HEK293 (cell line): ENCODE measurements around the gene IDI2.

Experiments used
- FEZF1 ChIP-seq: fragments of 450-650 bp; formaldehyde crosslinking; IDR thresholded peaks from 2 replicates; pipeline ENCODE4 v1.5.1; 2016; ENCODE audit warnings: missing biosample characterization, missing genetic modification characterization
- IKZF3 ChIP-seq: fragments of 450-650 bp; IDR thresholded peaks from 2 replicates; pipeline ENCODE4 v1.5.0; 2018; ENCODE audit warnings: missing biosample characterization, mild to moderate bottlenecking, missing genetic modification characterization, moderate library complexity
- INSM2 ChIP-seq: fragments of 450-650 bp; formaldehyde crosslinking; IDR thresholded peaks from 2 replicates; pipeline ENCODE4 v1.5.1; 2016; ENCODE audit warnings: missing biosample characterization, missing genetic modification characterization
- PRDM1 ChIP-seq: fragments of 450-650 bp; formaldehyde crosslinking; IDR thresholded peaks from 2 replicates; pipeline ENCODE4; 2016; ENCODE audit warnings: missing biosample characterization, missing genetic modification characterization
- SALL2 ChIP-seq: fragments of 450-650 bp; formaldehyde crosslinking; IDR thresholded peaks from 2 replicates; pipeline ENCODE4 v1.5.0; 2017; ENCODE audit warnings: missing biosample characterization, mild to moderate bottlenecking, missing genetic modification characterization, borderline replicate concordance
- SCRT1 ChIP-seq: fragments of 450-650 bp; formaldehyde crosslinking; IDR thresholded peaks from 2 replicates; pipeline ENCODE4 v1.5.1; 2016; ENCODE audit warnings: missing biosample characterization, missing genetic modification characterization, borderline replicate concordance
- WT1 ChIP-seq: fragments of 450-650 bp; formaldehyde crosslinking; IDR thresholded peaks from 2 replicates; pipeline ENCODE4 v1.5.1; 2016; ENCODE audit warnings: missing biosample characterization, missing genetic modification characterization
- ZBTB10 ChIP-seq: fragments of 450-650 bp; formaldehyde crosslinking; IDR thresholded peaks from 2 replicates; pipeline ENCODE4 v1.5.1; 2016; ENCODE audit warnings: missing biosample characterization, missing genetic modification characterization
- ZBTB11 ChIP-seq: fragments of 450-650 bp; formaldehyde crosslinking; conservative IDR thresholded peaks from 2 replicates; pipeline ENCODE4 v1.5.1; 2016; ENCODE audit warnings: low read depth, missing biosample characterization, missing genetic modification characterization
- ZBTB48 ChIP-seq: fragments of 450-650 bp; formaldehyde crosslinking; IDR thresholded peaks from 2 replicates; pipeline ENCODE4 v1.5.1; 2016; ENCODE audit warnings: missing biosample characterization, missing genetic modification characterization
- ZEB2 ChIP-seq: fragments of 450-650 bp; formaldehyde crosslinking; IDR thresholded peaks from 2 replicates; pipeline ENCODE4 v1.5.1; 2016; ENCODE audit warnings: missing biosample characterization, missing genetic modification characterization
- ZNF138 ChIP-seq: fragments of 450-650 bp; formaldehyde crosslinking; IDR thresholded peaks from 2 replicates; pipeline ENCODE4 v1.5.1; 2016; ENCODE audit warnings: missing biosample characterization, missing genetic modification characterization, borderline replicate concordance
- ZNF157 ChIP-seq: fragments of 450-650 bp; formaldehyde crosslinking; IDR thresholded peaks from 2 replicates; pipeline ENCODE4 v1.5.1; 2016; ENCODE audit warnings: missing biosample characterization, missing genetic modification characterization
- ZNF223 ChIP-seq: fragments of 450-650 bp; formaldehyde crosslinking; IDR thresholded peaks from 2 replicates; pipeline ENCODE4 v1.5.1; 2016; ENCODE audit warnings: missing biosample characterization, missing genetic modification characterization
- ZNF23 ChIP-seq: fragments of 450-650 bp; formaldehyde crosslinking; IDR thresholded peaks from 2 replicates; pipeline ENCODE4 v1.5.1; 2016; ENCODE audit warnings: missing biosample characterization, missing genetic modification characterization, borderline replicate concordance
- ZNF473 ChIP-seq: fragments of 450-650 bp; formaldehyde crosslinking; IDR thresholded peaks from 2 replicates; pipeline ENCODE4 v1.5.1; 2017; ENCODE audit warnings: missing biosample characterization, missing genetic modification characterization
- ZNF544 ChIP-seq: fragments of 450-650 bp; formaldehyde crosslinking; IDR thresholded peaks from 2 replicates; pipeline ENCODE4 v1.5.0; 2017; ENCODE audit warnings: missing biosample characterization, missing genetic modification characterization
- ZNF548 ChIP-seq: fragments of 450-650 bp; formaldehyde crosslinking; IDR thresholded peaks from 2 replicates; pipeline ENCODE4 v1.5.1; 2016; ENCODE audit warnings: missing biosample characterization, missing genetic modification characterization
- ZNF571 ChIP-seq: fragments of 450-650 bp; formaldehyde crosslinking; IDR thresholded peaks from 2 replicates; pipeline ENCODE4 v1.5.0; 2017; ENCODE audit warnings: missing biosample characterization, missing genetic modification characterization
- ZNF585B ChIP-seq: fragments of 450-650 bp; formaldehyde crosslinking; IDR thresholded peaks from 2 replicates; pipeline ENCODE4 v1.5.1; 2016; ENCODE audit warnings: missing biosample characterization, missing genetic modification characterization
- ZNF596 ChIP-seq: fragments of 450-650 bp; IDR thresholded peaks from 2 replicates; pipeline ENCODE4 v1.5.0; 2018; ENCODE audit warnings: missing biosample characterization, mild to moderate bottlenecking, missing genetic modification characterization, moderate library complexity
- ZNF792 ChIP-seq: fragments of 450-650 bp; formaldehyde crosslinking; IDR thresholded peaks from 2 replicates; pipeline ENCODE4 v1.5.1; 2016; ENCODE audit warnings: missing biosample characterization, missing genetic modification characterization
- ZSCAN30 ChIP-seq: fragments of 450-650 bp; IDR thresholded peaks from 2 replicates; pipeline ENCODE4 v1.5.1; 2018; ENCODE audit warnings: missing biosample characterization, mild to moderate bottlenecking, missing genetic modification characterization, moderate library complexity
- ZSCAN4 ChIP-seq: fragments of 450-650 bp; formaldehyde crosslinking; IDR thresholded peaks from 2 replicates; pipeline ENCODE4 v1.5.1; 2017; ENCODE audit warnings: missing biosample characterization, missing genetic modification characterization
- TF ChIP-seq, protein P1 (sequence below): fragments of 450-650 bp; formaldehyde crosslinking; IDR thresholded peaks from 2 replicates; pipeline ENCODE4 v1.5.1; 2016; ENCODE audit warnings: missing biosample characterization, missing genetic modification characterization
- TF ChIP-seq, protein P2 (sequence below): fragments of 450-650 bp; formaldehyde crosslinking; IDR thresholded peaks from 2 replicates; pipeline ENCODE4 v1.5.1; 2016; ENCODE audit warnings: missing biosample characterization, missing genetic modification characterization

The IDI2 gene

DNA sequence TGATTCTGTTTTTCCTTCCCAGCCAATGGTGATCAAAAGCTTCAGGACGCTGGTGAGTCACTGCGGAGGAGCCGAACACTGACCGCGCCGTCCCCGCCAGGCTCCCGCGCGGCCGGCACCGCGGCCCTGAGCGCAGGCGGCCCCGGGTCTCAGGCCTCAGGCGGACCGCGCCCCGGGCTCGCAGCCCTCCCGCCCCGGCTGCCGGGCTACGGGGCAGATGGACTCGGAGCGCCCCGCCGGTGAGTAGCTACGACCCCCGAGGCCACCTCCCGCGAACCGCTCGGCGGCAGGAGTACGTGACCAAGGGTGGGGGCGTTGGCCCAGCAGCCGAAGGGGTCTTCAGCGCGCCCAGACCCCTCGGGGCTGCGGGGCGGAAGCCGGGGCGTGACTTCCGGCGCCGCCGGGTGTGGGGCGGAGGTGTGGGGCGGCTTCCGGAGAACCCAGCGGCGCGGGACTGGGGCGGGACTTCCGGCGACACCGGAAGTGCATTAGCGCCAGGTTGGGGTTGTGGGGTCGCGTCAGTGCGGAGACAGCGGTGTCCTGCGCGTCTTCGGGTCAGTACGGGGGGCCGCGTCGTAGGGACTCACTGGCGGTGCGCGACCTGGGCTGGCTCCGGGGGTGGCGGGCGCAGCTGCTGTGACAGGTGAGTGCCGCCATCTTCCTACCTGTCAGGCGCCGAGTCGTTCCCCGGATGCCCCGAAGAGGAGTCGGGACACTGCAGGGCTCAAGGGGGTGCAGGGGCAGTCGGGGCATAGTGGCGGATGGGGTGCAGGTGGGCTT lies 30.9 kb upstream of the IDI2 start, which contains the start of gene WDR37 (continued):
- TF ChIP-seq ZBTB11 (tag by site-specific recombination) (peak; percentile 98), ZNF138 (tag by site-specific recombination) (no peak), SALL2 (tag by site-specific recombination) (no peak), INSM2 (tag by site-specific recombination) (no peak; the same call in 1 of the 2 replicates), ZBTB10 (tag by site-specific recombination) (peak; percentile 92), ZNF585B (tag by site-specific recombination) (no peak), IKZF3 (tag by site-specific recombination) (0 out of 2 replicates have a peak, but pooled peaks have one; percentile 40), ZNF544 (no peak), ZNF548 (tag by site-specific recombination) (no peak), PRDM1 (tag by site-specific recombination) (no peak), ZSCAN30 (0 out of 2 replicates have a peak, but pooled peaks have one; percentile 62), ZNF157 (tag by site-specific recombination) (no peak), FEZF1 (tag by site-specific recombination) (no peak), ZNF223 (tag by site-specific recombination) (peak; percentile 89; the same call in 1 of the 2 replicates), ZEB2 (tag by site-specific recombination) (no peak; the same call in none of the 2 replicates), ZNF596 (tag by site-specific recombination) (0 out of 2 replicates have a peak, but pooled peaks have one; percentile 31), ZNF23 (tag by site-specific recombination) (no peak), SCRT1 (tag by site-specific recombination) (peak; percentile 50; the same call in 1 of the 2 replicates), ZNF473 (tag by site-specific recombination) (no peak), ZBTB48 (tag by site-specific recombination) (no peak; the same call in 1 of the 2 replicates), ZSCAN4 (no peak), ZNF792 (tag by site-specific recombination) (no peak), WT1 (tag by site-specific recombination) (no peak; the same call in 1 of the 2 replicates), ZNF571 (tag by site-specific recombination) (no peak)
- TF ChIP-seq, protein P1, sequence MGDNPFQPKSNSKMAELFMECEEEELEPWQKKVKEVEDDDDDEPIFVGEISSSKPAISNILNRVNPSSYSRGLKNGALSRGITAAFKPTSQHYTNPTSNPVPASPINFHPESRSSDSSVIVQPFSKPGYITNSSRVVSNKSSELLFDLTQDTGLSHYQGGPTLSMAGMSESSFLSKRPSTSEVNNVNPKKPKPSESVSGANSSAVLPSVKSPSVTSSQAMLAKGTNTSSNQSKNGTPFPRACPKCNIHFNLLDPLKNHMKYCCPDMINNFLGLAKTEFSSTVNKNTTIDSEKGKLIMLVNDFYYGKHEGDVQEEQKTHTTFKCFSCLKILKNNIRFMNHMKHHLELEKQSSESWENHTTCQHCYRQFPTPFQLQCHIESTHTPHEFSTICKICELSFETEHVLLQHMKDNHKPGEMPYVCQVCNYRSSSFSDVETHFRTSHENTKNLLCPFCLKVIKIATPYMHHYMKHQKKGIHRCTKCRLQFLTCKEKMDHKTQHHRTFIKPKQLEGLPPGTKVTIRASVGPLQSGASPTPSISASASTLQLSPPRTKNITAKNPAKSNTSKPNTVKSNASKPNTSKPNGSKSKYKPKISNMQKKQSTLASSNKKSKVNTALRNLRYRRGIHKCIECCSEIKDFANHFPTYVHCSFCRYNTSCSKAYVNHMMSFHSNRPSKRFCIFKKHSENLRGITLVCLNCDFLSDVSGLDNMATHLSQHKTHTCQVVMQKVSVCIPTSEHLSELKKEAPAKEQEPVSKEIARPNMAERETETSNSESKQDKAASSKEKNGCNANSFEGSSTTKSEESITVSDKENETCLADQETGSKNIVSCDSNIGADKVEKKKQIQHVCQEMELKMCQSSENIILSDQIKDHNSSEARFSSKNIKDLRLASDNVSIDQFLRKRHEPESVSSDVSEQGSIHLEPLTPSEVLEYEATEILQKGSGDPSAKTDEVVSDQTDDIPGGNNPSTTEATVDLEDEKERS, result no peak
- TF ChIP-seq, protein P2, sequence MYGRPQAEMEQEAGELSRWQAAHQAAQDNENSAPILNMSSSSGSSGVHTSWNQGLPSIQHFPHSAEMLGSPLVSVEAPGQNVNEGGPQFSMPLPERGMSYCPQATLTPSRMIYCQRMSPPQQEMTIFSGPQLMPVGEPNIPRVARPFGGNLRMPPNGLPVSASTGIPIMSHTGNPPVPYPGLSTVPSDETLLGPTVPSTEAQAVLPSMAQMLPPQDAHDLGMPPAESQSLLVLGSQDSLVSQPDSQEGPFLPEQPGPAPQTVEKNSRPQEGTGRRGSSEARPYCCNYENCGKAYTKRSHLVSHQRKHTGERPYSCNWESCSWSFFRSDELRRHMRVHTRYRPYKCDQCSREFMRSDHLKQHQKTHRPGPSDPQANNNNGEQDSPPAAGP (tag by site-specific recombination), result no peak
